ENCODE data around the gene TMEM200B.
"Not testable (repeated sequence)": the region's sequence is repeated elsewhere in the genome, so short reads cannot be mapped to it uniquely, and the experiment has no call there.

The TMEM200B gene

GRCh38 chr1:29114654-29115053, 9.0 kb downstream of the TMEM200B start:
- Histone ChIP-seq H3K36me3 (ENCODE audit: low read depth) (no peaks in the 10 kb centered on the region), H3K4me3 (ENCODE audit: severe bottlenecking) (no peak overlapping the region), H3K9me3 (ENCODE audit: severe bottlenecking) (no peaks in the 10 kb centered on the region), H3K27me3 (ENCODE audit: insufficient read depth, poor library complexity, severe bottlenecking) (no peaks in the 10 kb centered on the region), H3K27ac (ENCODE audit: poor library complexity, severe bottlenecking) (no peak overlapping the region), H3K4me1 (ENCODE audit: insufficient read depth, poor library complexity, severe bottlenecking) (no peaks in the 10 kb centered on the region)
- no peak for TF ChIP-seq CTCF (IDR thresholded peaks at IDR 0.05; ENCODE audit: poor library complexity, severe bottlenecking)
- no peak for DNase-seq (ENCODE audit: low spot score)
- ATAC-seq (ENCODE audit: low read depth) = no peak

- ATAC-seq (ENCODE audit: low read depth) (0 out of 3 replicates have a peak, but pooled peaks have one; percentile 19), DNase-seq (ENCODE audit: low spot score) (no peak)
- Histone ChIP-seq H3K4me3 (ENCODE audit: severe bottlenecking) (no peak overlapping the region), H3K36me3 (ENCODE audit: low read depth) (no peaks in the 10 kb centered on the region), H3K4me1 (ENCODE audit: insufficient read depth, poor library complexity, severe bottlenecking) (no peaks in the 10 kb centered on the region), H3K27me3 (ENCODE audit: insufficient read depth, poor library complexity, severe bottlenecking) (no peaks in the 10 kb centered on the region), H3K27ac (ENCODE audit: poor library complexity, severe bottlenecking) (no peak overlapping the region), H3K9me3 (ENCODE audit: severe bottlenecking) (no peaks in the 10 kb centered on the region)
- no peak for TF ChIP-seq CTCF (IDR thresholded peaks at IDR 0.05; ENCODE audit: poor library complexity, severe bottlenecking)
These were observed 10.1 kb downstream of the TMEM200B start for GRCh38 chr1:29113413-29114117.

- Histone ChIP-seq H3K36me3 (ENCODE audit: low read depth) (no peaks in the 10 kb centered on the region), H3K9me3 (ENCODE audit: severe bottlenecking) (no peaks in the 10 kb centered on the region), H3K27me3 (ENCODE audit: insufficient read depth, poor library complexity, severe bottlenecking) (no peaks in the 10 kb centered on the region), H3K27ac (ENCODE audit: poor library complexity, severe bottlenecking) (no peak overlapping the region), H3K4me3 (ENCODE audit: severe bottlenecking) (no peak overlapping the region), H3K4me1 (ENCODE audit: insufficient read depth, poor library complexity, severe bottlenecking) (no peaks in the 10 kb centered on the region)
- ATAC-seq (ENCODE audit: low read depth) = no peak
- TF ChIP-seq CTCF (IDR thresholded peaks at IDR 0.05; ENCODE audit: poor library complexity, severe bottlenecking) = no peak
- no peak for DNase-seq (ENCODE audit: low spot score)
These were observed 10.8 kb downstream of the TMEM200B start for GRCh38 chr1:29112705-29113412.

- not testable (repeated sequence) for H3K27me3 ChIP-seq (ENCODE audit: insufficient read depth, poor library complexity, severe bottlenecking)
These were observed 15.7 kb downstream of the TMEM200B start for GRCh38 chr1:29108041-29108440.

GRCh38 chr1:29105822-29106221, 17.9 kb downstream of the TMEM200B start:
- DNase-seq (ENCODE audit: low spot score) (no peak), ATAC-seq (ENCODE audit: low read depth) (no peak)
- H3K9me3 ChIP-seq (ENCODE audit: severe bottlenecking) = no peaks in the 10 kb centered on the region
- no peak overlapping the region for H3K4me3 ChIP-seq (ENCODE audit: severe bottlenecking)
- H3K4me1 ChIP-seq (ENCODE audit: insufficient read depth, poor library complexity, severe bottlenecking) = no peaks in the 10 kb centered on the region
- H3K27me3 ChIP-seq (ENCODE audit: insufficient read depth, poor library complexity, severe bottlenecking) = no peaks in the 10 kb centered on the region
- no peak for TF ChIP-seq CTCF (IDR thresholded peaks at IDR 0.05; ENCODE audit: poor library complexity, severe bottlenecking)
- H3K36me3 ChIP-seq (ENCODE audit: low read depth) = no peaks in the 10 kb centered on the region
- no peak overlapping the region for H3K27ac ChIP-seq (ENCODE audit: poor library complexity, severe bottlenecking)

More at GRCh38 chr1:29108041-29108440, 15.7 kb downstream of the TMEM200B start:
- not testable (repeated sequence) for H3K27ac ChIP-seq (ENCODE audit: poor library complexity, severe bottlenecking); H3K4me3 ChIP-seq (ENCODE audit: severe bottlenecking); DNase-seq (ENCODE audit: low spot score); H3K9me3 ChIP-seq (ENCODE audit: severe bottlenecking); H3K36me3 ChIP-seq (ENCODE audit: low read depth); H3K4me1 ChIP-seq (ENCODE audit: insufficient read depth, poor library complexity, severe bottlenecking); ATAC-seq (ENCODE audit: low read depth)
